OCI-LY3 (cell line): Measurements from ENCODE around the gene ZKSCAN1.
"Not testable (repeated sequence)": the region's sequence is repeated elsewhere in the genome, so short reads cannot be mapped to it uniquely, and the experiment has no call there.

Source experiments
- H2AFZ ChIP-seq: fragments of 200-600, 300-600 bp; shearing (Covaris generic); 2 replicates; pipeline ENCODE4 v1.6.0; 2014; ENCODE audit warnings: antibody characterized with exemption, low read depth, low read length
- H3K27ac ChIP-seq: fragments of 200-600, 300-600 bp; sonication (generic); 2 replicates; pipeline ENCODE4 v1.5.1; 2014; ENCODE audit warnings: mild to moderate bottlenecking, low read length, moderate library complexity, mixed read lengths
- H3K27me3 ChIP-seq: fragments of 200-600, 300-600 bp; sonication (generic); 2 replicates; pipeline ENCODE4 v1.6.1; 2014; ENCODE audit warnings: low read depth, low read length, mixed read lengths
- H3K36me3 ChIP-seq: fragments of 200-600, 300-600 bp; sonication (generic); replicated peaks from 2 replicates; pipeline ENCODE3; 2014; ENCODE audit warnings: low read depth, low read length, mixed read lengths
- H3K4me1 ChIP-seq: fragments of 300-600, 200-600 bp; sonication (generic); 2 replicates; pipeline ENCODE4 v1.6.1; 2014; ENCODE audit warnings: low read length, mixed read lengths
- H3K4me2 ChIP-seq: fragments of 200-600, 300-600 bp; sonication (generic); 2 replicates; pipeline ENCODE4 v1.6.1; 2014; ENCODE audit warnings: low read length, mixed read lengths
- H3K4me3 ChIP-seq: fragments of 300-600, 200-600 bp; sonication (generic); 2 replicates; pipeline ENCODE4 v1.5.1; 2014; ENCODE audit warnings: antibody characterized with exemption, mild to moderate bottlenecking, low read length, moderate library complexity
- H3K79me2 ChIP-seq: fragments of 300-600, 200-600 bp; shearing (Covaris generic); 2 replicates; pipeline ENCODE4 v1.6.1; 2014; ENCODE audit warnings: mild to moderate bottlenecking, low read length, mixed read lengths
- H3K9ac ChIP-seq: fragments of 300-600, 200-600 bp; shearing (Covaris generic); 2 replicates; pipeline ENCODE4 v1.6.0; 2014; ENCODE audit warnings: mild to moderate bottlenecking, low read length, moderate library complexity
- H3K9me3 ChIP-seq: fragments of 200-600, 300-600 bp; shearing (Covaris generic); 2 replicates; pipeline ENCODE4 v1.6.1; 2014; ENCODE audit warnings: low read length, mixed read lengths; ENCODE audit not compliant: insufficient read depth
- H4K20me1 ChIP-seq: fragments of 200-600, 300-600 bp; sonication (generic); 2 replicates; pipeline ENCODE4 v1.6.1; 2016; ENCODE audit warnings: low read length, mixed read lengths; ENCODE audit not compliant: insufficient read depth
- EZH2phosphoT487 ChIP-seq: fragments of 200-600 bp; shearing (Covaris generic); IDR thresholded peaks from 2 replicates; pipeline ENCODE4 v1.6.1; 2018; ENCODE audit warnings: antibody characterized with exemption, mixed run types, low read depth
- TF ChIP-seq, protein P1 (sequence below): fragments of 200-600, 300-600 bp; sonication (generic); IDR thresholded peaks from 2 replicates; pipeline ENCODE4 v1.5.1; 2014; ENCODE audit warnings: antibody characterized with exemption, low read length, low read depth

ZKSCAN1 gene

DNA sequence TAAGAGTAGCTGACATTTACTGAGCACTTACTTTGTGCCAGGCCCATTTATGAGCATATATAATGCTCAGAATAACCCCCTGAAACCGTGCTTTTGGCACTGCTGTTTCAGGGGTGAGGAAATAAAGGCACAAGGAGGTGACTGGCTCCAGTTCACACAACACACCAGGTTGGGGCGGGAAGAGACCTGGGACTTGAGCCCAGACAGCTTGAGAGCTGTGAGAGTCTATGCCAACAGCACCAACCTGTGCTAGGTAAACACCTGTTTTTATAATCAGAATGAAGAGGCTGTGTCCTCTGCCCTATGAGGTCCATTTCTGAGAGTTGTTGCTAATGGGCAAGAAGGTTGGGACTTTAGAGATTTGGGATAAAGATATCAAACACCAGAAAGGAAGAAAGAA lies 30.8 kb upstream of the ZKSCAN1 start:
- H3K4me3 ChIP-seq: no peak overlapping the region
- H2AFZ ChIP-seq: no peak overlapping the region
- H3K27ac ChIP-seq: no peak overlapping the region
- H3K27me3 ChIP-seq: peaks cover 14% of the 10 kb centered on the region
- no peak overlapping the region for H3K9ac ChIP-seq
- no peaks in the 10 kb centered on the region; the same call in 1 of the 2 replicates for H3K4me1 ChIP-seq
- no peak overlapping the region for H3K4me2 ChIP-seq
- H3K79me2 ChIP-seq: no peaks in the 10 kb centered on the region
- H4K20me1 ChIP-seq: no peaks in the 10 kb centered on the region
- H3K9me3 ChIP-seq: no peaks in the 10 kb centered on the region
- no peaks in the 10 kb centered on the region for H3K36me3 ChIP-seq
- TF ChIP-seq EZH2phosphoT487: no peak
- TF ChIP-seq, protein P1, sequence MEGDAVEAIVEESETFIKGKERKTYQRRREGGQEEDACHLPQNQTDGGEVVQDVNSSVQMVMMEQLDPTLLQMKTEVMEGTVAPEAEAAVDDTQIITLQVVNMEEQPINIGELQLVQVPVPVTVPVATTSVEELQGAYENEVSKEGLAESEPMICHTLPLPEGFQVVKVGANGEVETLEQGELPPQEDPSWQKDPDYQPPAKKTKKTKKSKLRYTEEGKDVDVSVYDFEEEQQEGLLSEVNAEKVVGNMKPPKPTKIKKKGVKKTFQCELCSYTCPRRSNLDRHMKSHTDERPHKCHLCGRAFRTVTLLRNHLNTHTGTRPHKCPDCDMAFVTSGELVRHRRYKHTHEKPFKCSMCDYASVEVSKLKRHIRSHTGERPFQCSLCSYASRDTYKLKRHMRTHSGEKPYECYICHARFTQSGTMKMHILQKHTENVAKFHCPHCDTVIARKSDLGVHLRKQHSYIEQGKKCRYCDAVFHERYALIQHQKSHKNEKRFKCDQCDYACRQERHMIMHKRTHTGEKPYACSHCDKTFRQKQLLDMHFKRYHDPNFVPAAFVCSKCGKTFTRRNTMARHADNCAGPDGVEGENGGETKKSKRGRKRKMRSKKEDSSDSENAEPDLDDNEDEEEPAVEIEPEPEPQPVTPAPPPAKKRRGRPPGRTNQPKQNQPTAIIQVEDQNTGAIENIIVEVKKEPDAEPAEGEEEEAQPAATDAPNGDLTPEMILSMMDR: no peak

DNA sequence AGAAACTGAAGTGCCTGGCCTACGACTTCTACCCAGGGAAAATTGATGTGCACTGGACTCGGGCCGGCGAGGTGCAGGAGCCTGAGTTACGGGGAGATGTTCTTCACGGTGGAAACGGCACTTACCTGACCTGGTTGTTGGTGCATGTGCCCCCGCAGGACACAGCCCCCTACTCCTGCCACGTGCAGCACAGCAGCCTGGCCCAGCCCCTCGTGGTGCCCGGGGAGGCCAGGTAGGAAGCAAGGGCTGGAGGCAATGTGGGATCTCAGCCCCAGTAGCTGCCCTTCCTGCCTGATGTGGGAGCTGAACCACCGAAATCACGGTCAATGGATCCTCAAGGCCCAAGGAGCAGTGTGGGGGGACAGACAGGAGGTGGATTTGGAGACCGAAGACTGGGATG lies 28.1 kb upstream of the ZKSCAN1 start:
- not testable (repeated sequence) for H2AFZ ChIP-seq, H3K79me2 ChIP-seq, H3K36me3 ChIP-seq, H3K27ac ChIP-seq, H3K9ac ChIP-seq, H4K20me1 ChIP-seq, H3K4me3 ChIP-seq, H3K9me3 ChIP-seq, H3K4me1 ChIP-seq, H3K4me2 ChIP-seq
- peaks cover 17% of the 10 kb centered on the region for H3K27me3 ChIP-seq

DNA sequence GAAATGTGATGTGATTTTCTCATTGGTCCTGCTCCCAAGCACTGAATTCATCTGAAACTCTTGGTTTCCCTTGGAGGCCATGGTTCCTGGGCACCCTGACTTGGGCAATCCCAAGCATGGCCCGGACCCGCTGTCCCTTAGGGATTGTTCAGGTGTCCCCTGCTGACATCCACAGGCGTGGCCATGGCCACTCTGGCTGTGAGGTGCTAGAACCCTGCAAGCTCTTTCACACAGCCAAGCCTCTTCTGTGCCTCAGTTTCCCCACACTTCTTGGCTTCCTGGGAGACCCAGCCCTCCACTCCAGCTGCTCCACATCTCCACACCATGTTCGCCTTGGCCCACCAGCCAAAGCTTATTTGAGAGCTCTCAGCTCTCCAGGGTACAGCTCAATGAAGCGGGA lies 27.6 kb upstream of the ZKSCAN1 start:
- no peaks in the 10 kb centered on the region for H4K20me1 ChIP-seq
- no peaks in the 10 kb centered on the region for H3K4me1 ChIP-seq
- H3K36me3 ChIP-seq: no peaks in the 10 kb centered on the region
- no peak overlapping the region for H3K4me3 ChIP-seq
- H3K9me3 ChIP-seq: no peaks in the 10 kb centered on the region
- H3K27ac ChIP-seq: no peak overlapping the region
- H3K27me3 ChIP-seq: peaks cover 14% of the 10 kb centered on the region
- TF ChIP-seq, protein P1: no peak
- no peak for TF ChIP-seq EZH2phosphoT487
- no peak overlapping the region for H3K4me2 ChIP-seq
- no peak overlapping the region for H3K9ac ChIP-seq
- H3K79me2 ChIP-seq: no peaks in the 10 kb centered on the region
- no peak overlapping the region for H2AFZ ChIP-seq

GRCh38 chr7:99990460-99990852 lies 24.9 kb upstream of the ZKSCAN1 start:
- no peaks in the 10 kb centered on the region for H4K20me1 ChIP-seq
- no peak overlapping the region for H3K4me3 ChIP-seq
- H3K36me3 ChIP-seq: no peaks in the 10 kb centered on the region
- H3K9ac ChIP-seq: no peak overlapping the region
- H3K79me2 ChIP-seq: no peaks in the 10 kb centered on the region
- no peak for TF ChIP-seq EZH2phosphoT487
- TF ChIP-seq, protein P1: no peak
- H3K27me3 ChIP-seq: peaks cover 13% of the 10 kb centered on the region
- H2AFZ ChIP-seq: no peak overlapping the region
- H3K4me1 ChIP-seq: no peaks in the 10 kb centered on the region
- 0 out of 2 replicates have a peak overlapping the region, but pooled peaks have one; percentile 27 for H3K4me2 ChIP-seq
- no peak overlapping the region for H3K27ac ChIP-seq
- H3K9me3 ChIP-seq: no peaks in the 10 kb centered on the region

DNA sequence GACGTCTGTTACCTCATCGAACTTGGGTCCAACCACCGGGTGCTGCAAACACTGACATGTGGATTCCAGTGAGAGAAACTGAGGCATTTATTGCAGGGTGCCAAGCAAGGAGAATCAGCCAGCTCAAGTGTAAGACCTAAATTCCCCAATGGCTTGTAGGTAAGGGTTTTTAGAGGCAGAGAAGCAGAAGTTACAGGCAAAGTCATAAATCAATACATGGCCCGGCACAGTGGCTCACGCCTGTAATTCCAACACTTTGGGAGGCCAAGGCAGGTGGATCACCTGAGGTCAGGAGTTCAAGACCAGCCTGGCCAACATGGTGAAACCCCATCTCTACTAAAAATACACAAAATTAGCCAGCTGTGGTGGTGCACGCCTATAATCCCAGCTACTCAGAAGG lies 23.9 kb upstream of the ZKSCAN1 start:
- H3K36me3 ChIP-seq, H3K79me2 ChIP-seq, H3K4me3 ChIP-seq, H3K9me3 ChIP-seq, H3K4me2 ChIP-seq, H4K20me1 ChIP-seq, H3K4me1 ChIP-seq, H3K27ac ChIP-seq, H3K9ac ChIP-seq, H2AFZ ChIP-seq: not testable (repeated sequence)
- H3K27me3 ChIP-seq: peaks cover 12% of the 10 kb centered on the region
